Activated T-cell treated with anti-CD3 and anti-CD28 coated beads, Interleukin-2, amount 50 U/mL, for 1 hour (primary cell): ENCODE data around the gene C9orf40.

Experiments
- DNase-seq: peaks from one replicate; pipeline ENCODE4 v3.0.0-alpha.2; 2020

Gene C9orf40

GRCh38 chr9:74935008-74935407 is 17.7 kb downstream of the C9orf40 start:
- DNase-seq: no peak

- no peak for DNase-seq
Observed at GRCh38 chr9:74921737-74922136, 31.0 kb downstream of the C9orf40 start.

GRCh38 chr9:74920944-74921626 is 31.6 kb downstream of the C9orf40 start:
- DNase-seq: no peak

GRCh38 chr9:74910036-74910435 is 42.7 kb downstream of the C9orf40 start:
- no peak for DNase-seq

- DNase-seq: no peak
Observed at GRCh38 chr9:74908665-74909064, 44.0 kb downstream of the C9orf40 start.

GRCh38 chr9:74907085-74907484 is 45.6 kb downstream of the C9orf40 start:
- no peak for DNase-seq

- DNase-seq: no peak
Observed at GRCh38 chr9:74901001-74901400, 51.7 kb downstream of the C9orf40 start.
